ENCODE measurements around the gene MECP2. TPM values are rescaled to one million over a fixed set of nuclear protein-coding genes. Genes with fewer than 3 reads are reported as not detected.

MECP2 gene
- total and polyA plus RNA-seq, 2 of the 13 experiments (the other 11 are each of a cell fraction or from before 2014, with no cell fraction given), result 7.9 to 18.1 TPM

DNA sequence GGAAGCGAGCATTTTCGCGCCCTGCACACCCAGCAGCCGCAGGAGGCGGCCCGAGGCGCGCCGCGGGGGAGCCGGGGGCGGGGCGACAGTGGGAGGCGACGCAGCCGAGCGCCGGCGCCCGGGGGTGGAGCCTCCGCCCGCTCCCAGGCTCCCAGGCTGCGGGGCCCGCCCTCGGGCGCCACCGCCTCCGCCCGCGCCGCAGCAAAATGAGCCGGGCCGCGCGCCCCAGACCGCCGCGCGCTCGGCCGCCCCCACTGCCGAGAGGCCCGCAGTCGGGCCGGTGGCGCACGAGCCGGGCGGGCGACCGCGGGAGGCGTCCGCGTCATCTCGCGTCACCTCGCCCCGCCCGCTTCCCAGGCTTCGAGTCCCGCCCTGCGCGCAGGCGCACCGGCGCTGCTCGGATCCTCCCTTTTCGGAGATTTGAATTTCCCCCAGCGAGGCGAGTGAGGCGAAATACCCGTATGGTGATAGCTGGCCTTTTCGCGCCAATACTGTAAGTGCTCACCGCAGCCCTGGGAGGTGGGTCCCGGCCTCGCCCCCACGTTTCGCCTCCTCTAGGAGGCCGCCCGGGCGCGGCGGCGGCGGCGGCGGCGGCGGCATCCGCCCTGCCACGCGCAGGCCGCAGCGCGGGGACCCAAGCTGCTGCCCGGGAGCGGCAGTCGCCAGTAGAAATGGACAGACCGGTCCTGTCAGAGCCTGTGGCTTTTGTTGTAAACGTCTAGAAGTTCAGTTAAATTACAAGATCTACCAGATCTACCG, 125.0 kb downstream of the MECP2 start, which contains the start of gene TMEM187 (continued):
- TF ChIP-seq, protein P1, sequence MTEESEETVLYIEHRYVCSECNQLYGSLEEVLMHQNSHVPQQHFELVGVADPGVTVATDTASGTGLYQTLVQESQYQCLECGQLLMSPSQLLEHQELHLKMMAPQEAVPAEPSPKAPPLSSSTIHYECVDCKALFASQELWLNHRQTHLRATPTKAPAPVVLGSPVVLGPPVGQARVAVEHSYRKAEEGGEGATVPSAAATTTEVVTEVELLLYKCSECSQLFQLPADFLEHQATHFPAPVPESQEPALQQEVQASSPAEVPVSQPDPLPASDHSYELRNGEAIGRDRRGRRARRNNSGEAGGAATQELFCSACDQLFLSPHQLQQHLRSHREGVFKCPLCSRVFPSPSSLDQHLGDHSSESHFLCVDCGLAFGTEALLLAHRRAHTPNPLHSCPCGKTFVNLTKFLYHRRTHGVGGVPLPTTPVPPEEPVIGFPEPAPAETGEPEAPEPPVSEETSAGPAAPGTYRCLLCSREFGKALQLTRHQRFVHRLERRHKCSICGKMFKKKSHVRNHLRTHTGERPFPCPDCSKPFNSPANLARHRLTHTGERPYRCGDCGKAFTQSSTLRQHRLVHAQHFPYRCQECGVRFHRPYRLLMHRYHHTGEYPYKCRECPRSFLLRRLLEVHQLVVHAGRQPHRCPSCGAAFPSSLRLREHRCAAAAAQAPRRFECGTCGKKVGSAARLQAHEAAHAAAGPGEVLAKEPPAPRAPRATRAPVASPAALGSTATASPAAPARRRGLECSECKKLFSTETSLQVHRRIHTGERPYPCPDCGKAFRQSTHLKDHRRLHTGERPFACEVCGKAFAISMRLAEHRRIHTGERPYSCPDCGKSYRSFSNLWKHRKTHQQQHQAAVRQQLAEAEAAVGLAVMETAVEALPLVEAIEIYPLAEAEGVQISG (CRISPR knock-in tag; IDR thresholded peaks at IDR 0.05), result 0 out of 2 replicates have a peak, but pooled peaks have one; percentile 0
- TF ChIP-seq ZNF766 (CRISPR knock-in tag; IDR thresholded peaks at IDR 0.05; ENCODE audit: borderline replicate concordance) (0 out of 2 replicates have a peak, but pooled peaks have one; percentile 0), CREB1 (IDR thresholded peaks at IDR 0.05) (peak; percentile 80; the same call in 1 of the 2 replicates), CREB1 (CRISPR knock-in tag; IDR thresholded peaks at IDR 0.05) (no peak), ZNF431 (CRISPR knock-in tag; IDR thresholded peaks at IDR 0.05; ENCODE audit: borderline replicate concordance, low read depth) (no peak), MAFF (IDR thresholded peaks at IDR 0.05; ENCODE audit: low read depth, low read length) (no peak), AGO1 (IDR thresholded peaks at IDR 0.05; ENCODE audit: low read depth, low read length, poor library complexity, severe bottlenecking) (no peak), BCL6 (CRISPR knock-in tag; IDR thresholded peaks at IDR 0.05) (no peak), POLR2G (IDR thresholded peaks at IDR 0.05; ENCODE audit: low read depth, low read length) (0 out of 2 replicates have a peak, but pooled peaks have one; percentile 37), ZFP41 (CRISPR knock-in tag; IDR thresholded peaks at IDR 0.05; ENCODE audit: borderline replicate concordance) (no peak), ZSCAN25 (CRISPR knock-in tag; IDR thresholded peaks at IDR 0.05) (no peak), RAD51 (IDR thresholded peaks at IDR 0.05; ENCODE audit: borderline replicate concordance) (no peak), ZNF878 (CRISPR knock-in tag; IDR thresholded peaks at IDR 0.05) (no peak), TOE1 (CRISPR knock-in tag; IDR thresholded peaks at IDR 0.05) (no peak), RARA (CRISPR knock-in tag; IDR thresholded peaks at IDR 0.05) (no peak), BHLHE40 (IDR thresholded peaks at IDR 0.05; ENCODE audit: low read length) (peak; percentile 47)
- TF ChIP-seq, protein P2, sequence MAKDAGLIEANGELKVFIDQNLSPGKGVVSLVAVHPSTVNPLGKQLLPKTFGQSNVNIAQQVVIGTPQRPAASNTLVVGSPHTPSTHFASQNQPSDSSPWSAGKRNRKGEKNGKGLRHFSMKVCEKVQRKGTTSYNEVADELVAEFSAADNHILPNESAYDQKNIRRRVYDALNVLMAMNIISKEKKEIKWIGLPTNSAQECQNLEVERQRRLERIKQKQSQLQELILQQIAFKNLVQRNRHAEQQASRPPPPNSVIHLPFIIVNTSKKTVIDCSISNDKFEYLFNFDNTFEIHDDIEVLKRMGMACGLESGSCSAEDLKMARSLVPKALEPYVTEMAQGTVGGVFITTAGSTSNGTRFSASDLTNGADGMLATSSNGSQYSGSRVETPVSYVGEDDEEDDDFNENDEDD (CRISPR knock-in tag; IDR thresholded peaks at IDR 0.05; ENCODE audit: borderline replicate concordance), result 0 out of 2 replicates have a peak, but pooled peaks have one; percentile 58
- TF ChIP-seq, protein P3, sequence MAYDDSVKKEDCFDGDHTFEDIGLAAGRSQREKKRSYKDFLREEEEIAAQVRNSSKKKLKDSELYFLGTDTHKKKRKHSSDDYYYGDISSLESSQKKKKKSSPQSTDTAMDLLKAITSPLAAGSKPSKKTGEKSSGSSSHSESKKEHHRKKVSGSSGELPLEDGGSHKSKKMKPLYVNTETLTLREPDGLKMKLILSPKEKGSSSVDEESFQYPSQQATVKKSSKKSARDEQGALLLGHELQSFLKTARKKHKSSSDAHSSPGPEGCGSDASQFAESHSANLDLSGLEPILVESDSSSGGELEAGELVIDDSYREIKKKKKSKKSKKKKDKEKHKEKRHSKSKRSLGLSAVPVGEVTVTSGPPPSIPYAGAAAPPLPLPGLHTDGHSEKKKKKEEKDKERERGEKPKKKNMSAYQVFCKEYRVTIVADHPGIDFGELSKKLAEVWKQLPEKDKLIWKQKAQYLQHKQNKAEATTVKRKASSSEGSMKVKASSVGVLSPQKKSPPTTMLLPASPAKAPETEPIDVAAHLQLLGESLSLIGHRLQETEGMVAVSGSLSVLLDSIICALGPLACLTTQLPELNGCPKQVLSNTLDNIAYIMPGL (CRISPR knock-in tag; IDR thresholded peaks at IDR 0.05; ENCODE audit: borderline replicate concordance in 1 of 2, low read depth in 1 of 2), result no peak
- TF ChIP-seq, protein P4, sequence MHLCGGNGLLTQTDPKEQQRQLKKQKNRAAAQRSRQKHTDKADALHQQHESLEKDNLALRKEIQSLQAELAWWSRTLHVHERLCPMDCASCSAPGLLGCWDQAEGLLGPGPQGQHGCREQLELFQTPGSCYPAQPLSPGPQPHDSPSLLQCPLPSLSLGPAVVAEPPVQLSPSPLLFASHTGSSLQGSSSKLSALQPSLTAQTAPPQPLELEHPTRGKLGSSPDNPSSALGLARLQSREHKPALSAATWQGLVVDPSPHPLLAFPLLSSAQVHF (CRISPR knock-in tag; IDR thresholded peaks at IDR 0.05), result no peak
- TF ChIP-seq, protein P5, sequence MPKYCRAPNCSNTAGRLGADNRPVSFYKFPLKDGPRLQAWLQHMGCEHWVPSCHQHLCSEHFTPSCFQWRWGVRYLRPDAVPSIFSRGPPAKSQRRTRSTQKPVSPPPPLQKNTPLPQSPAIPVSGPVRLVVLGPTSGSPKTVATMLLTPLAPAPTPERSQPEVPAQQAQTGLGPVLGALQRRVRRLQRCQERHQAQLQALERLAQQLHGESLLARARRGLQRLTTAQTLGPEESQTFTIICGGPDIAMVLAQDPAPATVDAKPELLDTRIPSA (CRISPR knock-in tag; IDR thresholded peaks at IDR 0.05; ENCODE audit: borderline replicate concordance), result no peak
